Stimulated activated naive CD8-positive, alpha-beta T cell treated with anti-CD3 and anti-CD28 coated beads, Interleukin-15, Interleukin-2, amounts not matched to agents 100 ng/mL and 50 ng/mL, for 24 hours (primary cell): Measurements from ENCODE around the gene DDX23.
"Not testable (repeated sequence)": the region's sequence is repeated elsewhere in the genome, so short reads cannot be mapped to it uniquely, and the experiment has no call there.

ENCODE experiments used
- H3K27ac Mint-ChIP-seq: one replicate; pipeline ENCODE4 v1.8.0; 2021; ENCODE audit warnings: mild to moderate bottlenecking, mixed read lengths
- H3K27me3 Mint-ChIP-seq: one replicate; pipeline ENCODE4 v1.8.0; 2021; ENCODE audit warnings: mixed read lengths
- H3K36me3 Mint-ChIP-seq: one replicate; pipeline ENCODE4 v1.8.0; 2021; ENCODE audit warnings: low read depth, mixed read lengths
- H3K4me1 Mint-ChIP-seq: one replicate; pipeline ENCODE4 v1.8.0; 2021; ENCODE audit warnings: low read depth, mixed read lengths
- H3K4me3 Mint-ChIP-seq: one replicate; pipeline ENCODE4 v1.8.0; 2021; ENCODE audit warnings: mild to moderate bottlenecking, mixed read lengths
- H3K9me3 Mint-ChIP-seq: one replicate; pipeline ENCODE4 v1.8.0; 2021; ENCODE audit warnings: mixed read lengths

DDX23 gene

DNA sequence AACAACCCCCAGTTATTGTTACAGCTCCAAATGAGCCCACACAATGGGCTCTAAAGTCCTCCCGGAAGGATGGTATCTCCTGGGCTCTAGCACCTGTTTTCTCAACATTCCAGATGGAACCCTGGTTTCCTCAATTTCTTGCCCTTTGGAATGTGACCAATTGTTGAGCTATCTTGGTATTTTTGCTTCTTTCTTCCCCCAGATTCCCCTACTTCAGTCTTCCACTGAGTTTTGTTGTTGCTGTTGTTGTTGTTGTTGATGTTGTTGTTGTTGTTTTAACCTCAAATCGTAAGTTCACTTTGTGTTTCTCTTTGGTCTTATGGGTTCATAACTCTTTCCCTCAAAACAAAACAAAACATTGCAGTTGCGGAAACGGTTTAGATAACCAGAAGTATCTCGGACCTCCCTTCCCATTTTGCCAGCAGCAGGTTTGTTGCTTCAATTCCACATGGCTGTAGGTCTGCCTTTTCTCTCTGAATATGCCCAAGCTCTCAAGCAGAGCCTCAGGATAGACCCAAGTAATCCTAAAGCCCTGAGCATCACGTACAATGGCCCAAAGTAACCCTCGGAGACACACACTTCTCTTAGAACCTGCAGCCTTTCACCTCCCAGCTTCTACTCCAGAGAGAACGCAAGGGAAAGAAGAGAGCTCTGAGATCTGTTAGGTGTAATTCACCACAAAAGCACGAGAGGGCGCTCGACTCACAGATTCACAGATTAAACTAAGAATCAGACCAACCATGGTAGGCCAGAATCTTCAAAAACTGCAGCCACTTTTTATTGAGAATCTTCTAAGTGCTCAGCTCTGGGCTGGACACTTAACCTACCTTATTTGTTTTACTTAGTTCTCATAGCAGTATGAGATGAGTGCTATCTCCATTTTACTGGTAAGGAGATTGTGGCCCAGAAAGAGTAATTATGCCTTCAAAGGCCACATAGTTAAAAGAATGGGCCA is 1.0 kb upstream of the DDX23 start:
- Mint-ChIP-seq H3K27me3 (no peaks in the 10 kb centered on the region), H3K4me3 (peak overlapping the region; percentile 97), H3K9me3 (no peaks in the 10 kb centered on the region), H3K4me1 (peaks cover 31% of the 10 kb centered on the region), H3K27ac (peak overlapping the region; percentile 93), H3K36me3 (peaks cover 23% of the 10 kb centered on the region)

DNA sequence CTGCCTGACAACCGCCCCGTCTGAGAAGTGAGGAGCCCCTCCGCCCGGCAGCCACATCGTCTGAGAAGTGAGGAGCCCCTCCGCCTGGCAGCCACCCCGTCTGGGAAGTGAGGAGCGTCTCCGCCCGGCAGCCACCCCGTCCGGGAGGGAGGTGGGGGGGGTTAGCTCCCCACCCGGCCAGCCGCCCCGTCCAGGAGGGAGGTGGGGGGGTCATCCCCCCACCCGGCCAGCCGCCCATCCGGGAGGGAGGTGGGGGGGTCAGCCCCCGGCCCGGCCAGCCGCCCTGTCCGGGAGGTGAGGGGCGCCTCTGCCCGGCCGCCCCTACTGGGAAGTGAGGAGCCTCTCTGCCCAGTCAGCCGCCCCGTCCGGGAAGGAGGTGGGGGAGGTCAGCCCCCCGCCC is 9.9 kb downstream of the DDX23 start:
- not testable (repeated sequence) for H3K4me1 Mint-ChIP-seq, H3K27ac Mint-ChIP-seq, H3K4me3 Mint-ChIP-seq, H3K9me3 Mint-ChIP-seq, H3K27me3 Mint-ChIP-seq
- peaks cover 43% of the 10 kb centered on the region for H3K36me3 Mint-ChIP-seq

DNA sequence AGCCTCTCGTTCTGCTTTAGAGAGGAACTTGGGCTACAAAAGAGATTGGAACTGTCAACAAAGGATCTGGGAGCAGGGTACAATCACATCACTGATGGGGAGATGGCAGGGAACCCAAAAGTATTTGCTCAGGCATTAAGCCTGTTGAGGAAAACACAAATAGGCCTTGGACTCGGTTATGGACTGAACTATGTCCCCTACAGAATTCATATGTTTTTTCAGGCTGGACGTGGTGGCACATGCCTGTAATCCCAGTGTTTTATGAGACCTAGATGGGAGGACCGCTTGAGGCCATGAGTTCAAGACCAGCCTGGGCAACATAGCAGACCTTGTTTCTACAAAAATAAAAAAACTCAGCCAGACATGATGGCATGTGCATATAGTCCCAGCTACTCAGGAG is 13.9 kb downstream of the DDX23 start:
- no peaks in the 10 kb centered on the region for H3K27me3 Mint-ChIP-seq
- no peak overlapping the region for H3K27ac Mint-ChIP-seq
- H3K4me1 Mint-ChIP-seq, result no peaks in the 10 kb centered on the region
- H3K4me3 Mint-ChIP-seq, result no peak overlapping the region
- H3K9me3 Mint-ChIP-seq, result no peaks in the 10 kb centered on the region
- peaks cover 54% of the 10 kb centered on the region for H3K36me3 Mint-ChIP-seq

DNA sequence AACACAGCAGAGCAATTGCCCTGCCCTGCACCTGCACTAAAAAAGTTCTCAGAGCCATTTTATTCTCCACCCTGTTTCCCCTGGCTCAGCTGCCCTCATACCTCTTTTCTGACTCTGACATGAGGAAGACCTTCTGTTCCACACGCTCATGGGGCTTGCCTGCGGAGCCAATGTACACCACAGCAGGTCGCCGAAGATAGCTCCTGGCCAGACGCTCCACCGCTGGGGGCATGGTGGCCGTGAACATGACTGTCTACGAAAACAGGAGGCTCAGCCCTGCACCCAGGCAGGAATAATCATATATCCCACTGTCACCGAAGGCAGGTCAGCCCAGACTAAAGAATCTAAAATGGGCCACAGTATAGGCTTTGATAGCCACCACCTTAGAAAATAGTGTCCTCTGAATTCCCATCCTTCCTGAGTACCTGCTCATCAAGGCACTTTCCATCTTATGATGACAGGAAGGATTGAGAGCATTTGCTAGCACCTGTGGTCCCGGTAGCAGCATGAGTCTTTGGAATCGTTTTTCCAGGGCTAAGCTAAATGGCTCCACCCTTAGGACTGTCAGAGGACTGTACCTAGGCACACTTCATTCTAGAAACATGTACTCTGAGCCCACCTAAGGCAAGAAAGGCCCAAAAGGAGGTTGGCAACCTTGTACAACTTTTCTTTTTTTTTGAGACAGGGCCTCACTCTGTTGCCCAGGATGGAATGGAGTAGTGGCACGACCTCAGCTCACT is 19.5 kb downstream of the DDX23 start:
- Mint-ChIP-seq H3K4me3 (no peak overlapping the region), H3K36me3 (peaks cover 68% of the 10 kb centered on the region), H3K9me3 (no peaks in the 10 kb centered on the region), H3K27me3 (no peaks in the 10 kb centered on the region), H3K27ac (peak overlapping the region; percentile 74), H3K4me1 (peaks cover 2% of the 10 kb centered on the region)

DNA sequence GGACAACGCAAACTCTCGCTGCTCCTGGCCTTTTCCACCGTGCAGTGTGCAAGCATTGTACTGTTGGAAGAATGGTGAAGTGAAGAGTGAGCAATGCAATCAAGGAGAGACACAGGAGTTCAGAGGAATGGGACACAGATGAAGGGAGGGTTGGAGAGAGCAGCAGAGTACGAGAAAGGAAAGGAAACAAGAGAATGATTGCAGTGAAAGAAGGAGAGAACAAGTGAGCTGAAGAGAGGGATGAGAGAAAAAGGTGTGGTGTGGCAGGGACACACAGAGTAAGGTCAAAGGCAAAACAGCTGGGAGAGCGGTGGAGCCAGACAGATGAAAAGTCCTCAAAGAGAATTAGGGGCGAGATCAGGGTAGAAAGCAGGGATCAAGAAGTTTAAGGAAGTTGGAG is 20.7 kb downstream of the DDX23 start:
- Mint-ChIP-seq H3K27ac (peak overlapping the region; percentile 14), H3K27me3 (no peaks in the 10 kb centered on the region), H3K4me1 (peaks cover 2% of the 10 kb centered on the region), H3K9me3 (no peaks in the 10 kb centered on the region), H3K36me3 (peaks cover 56% of the 10 kb centered on the region), H3K4me3 (no peak overlapping the region)

DNA sequence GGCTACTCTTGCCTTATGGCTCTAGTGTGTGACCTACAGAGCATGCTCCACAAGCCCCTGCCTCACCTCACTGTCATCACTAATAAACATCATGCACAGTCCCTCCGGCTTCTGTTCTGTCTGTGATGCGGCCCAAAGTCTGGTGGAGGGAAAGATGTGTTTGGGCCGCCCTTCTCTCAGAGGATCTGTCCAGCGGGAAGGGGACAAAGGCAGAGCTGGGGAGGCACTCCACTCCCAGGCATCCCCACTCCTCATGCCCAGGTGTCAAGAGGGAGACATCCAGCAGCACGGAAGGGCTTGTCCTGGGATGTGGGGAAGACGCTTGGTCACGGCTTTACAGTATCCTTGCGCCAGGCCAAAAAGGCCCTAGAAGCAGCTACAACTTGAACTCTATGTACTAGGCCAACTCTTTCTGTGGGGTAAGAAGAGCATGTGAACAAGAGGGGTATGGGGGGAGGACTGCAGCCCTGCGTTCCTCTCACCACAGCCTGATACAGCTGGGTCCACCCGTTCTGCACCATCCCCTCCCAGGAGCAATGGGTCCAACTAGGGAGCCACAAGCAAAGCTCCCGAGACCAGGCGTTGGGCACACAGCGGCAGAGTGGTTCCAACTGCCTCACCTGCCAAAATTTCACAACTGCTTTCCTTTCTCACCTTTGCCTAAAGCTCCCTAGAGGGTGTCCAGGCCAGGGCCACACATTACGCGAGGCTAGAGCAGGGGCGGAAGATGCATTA is 23.0 kb downstream of the DDX23 start:
- no peaks in the 10 kb centered on the region for H3K9me3 Mint-ChIP-seq
- H3K27ac Mint-ChIP-seq, result peak overlapping the region; percentile 74
- H3K4me3 Mint-ChIP-seq, result no peak overlapping the region
- peaks cover 44% of the 10 kb centered on the region for H3K36me3 Mint-ChIP-seq
- no peaks in the 10 kb centered on the region for H3K27me3 Mint-ChIP-seq
- peaks cover 2% of the 10 kb centered on the region for H3K4me1 Mint-ChIP-seq

DNA sequence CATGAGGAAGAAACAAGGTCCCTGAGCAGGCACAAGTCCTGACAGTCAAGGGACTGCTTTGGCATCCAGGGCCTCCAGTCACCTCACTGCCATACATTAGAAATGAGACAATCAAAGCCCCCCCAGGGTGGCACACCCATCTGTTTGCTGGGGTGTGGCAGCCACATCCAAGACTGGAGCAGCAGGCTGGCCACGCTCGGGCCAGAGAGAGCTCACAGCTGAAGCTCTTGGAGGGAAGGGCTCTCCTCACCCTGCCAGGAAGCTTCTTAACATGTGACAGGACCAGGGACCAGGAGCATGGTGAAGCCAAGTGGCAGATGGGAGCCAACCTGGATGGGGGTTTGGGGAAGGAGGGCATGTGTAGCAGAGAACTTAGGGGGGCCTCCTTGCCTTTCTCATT is 23.7 kb downstream of the DDX23 start:
- Mint-ChIP-seq H3K9me3 (no peaks in the 10 kb centered on the region), H3K27ac (no peak overlapping the region), H3K36me3 (peaks cover 38% of the 10 kb centered on the region), H3K4me1 (peaks cover 2% of the 10 kb centered on the region), H3K27me3 (no peaks in the 10 kb centered on the region), H3K4me3 (no peak overlapping the region)

DNA sequence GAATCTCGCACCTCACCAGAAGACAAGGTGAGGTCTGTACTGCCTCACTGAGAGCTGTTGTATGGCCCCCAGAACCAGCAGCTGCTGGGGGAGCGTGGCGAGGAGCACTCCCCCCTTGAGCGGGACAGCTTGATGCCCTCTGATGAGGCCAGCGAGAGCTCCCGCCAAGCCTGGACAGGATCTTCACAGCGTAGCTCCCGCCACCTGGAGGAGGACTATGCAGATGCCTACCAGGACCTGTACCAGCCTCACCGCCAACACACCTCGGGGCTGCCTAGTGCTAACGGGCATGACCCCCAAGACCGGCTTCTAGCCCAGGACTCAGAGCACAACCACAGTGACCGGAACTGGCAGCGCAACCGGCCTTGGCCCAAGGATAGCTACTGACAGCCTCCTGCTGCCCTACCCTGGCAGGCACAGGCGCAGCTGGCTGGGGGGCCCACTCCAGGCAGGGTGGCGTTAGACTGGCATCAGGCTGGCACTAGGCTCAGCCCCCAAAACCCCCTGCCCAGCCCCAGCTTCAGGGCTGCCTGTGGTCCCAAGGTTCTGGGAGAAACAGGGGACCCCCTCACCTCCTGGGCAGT is 24.4 kb downstream of the DDX23 start:
- H3K4me1 Mint-ChIP-seq, result peaks cover 2% of the 10 kb centered on the region

DNA sequence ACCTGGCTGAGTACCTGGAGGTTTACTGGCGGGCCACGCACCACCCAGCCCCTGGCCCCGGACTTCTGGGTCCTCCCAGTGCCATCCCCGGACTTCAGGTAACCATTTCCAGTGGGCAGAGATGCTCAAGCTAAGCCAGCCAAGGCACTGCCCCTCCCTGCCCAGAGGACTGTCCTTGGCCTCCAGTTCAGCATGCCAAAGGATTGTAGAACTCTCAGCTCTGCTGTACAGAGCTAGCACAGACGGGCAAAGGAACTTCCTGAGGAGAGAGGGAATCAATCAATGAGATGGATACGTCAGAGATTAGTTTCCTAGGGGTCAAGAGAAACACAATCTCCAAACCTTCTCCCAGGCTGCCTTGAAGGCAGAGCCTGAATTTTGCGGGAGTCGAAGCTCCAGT is 24.9 kb downstream of the DDX23 start:
- no peak overlapping the region for H3K27ac Mint-ChIP-seq
- peaks cover 30% of the 10 kb centered on the region for H3K36me3 Mint-ChIP-seq
- no peak overlapping the region for H3K4me3 Mint-ChIP-seq
- H3K27me3 Mint-ChIP-seq, result no peaks in the 10 kb centered on the region
- H3K4me1 Mint-ChIP-seq, result peaks cover 2% of the 10 kb centered on the region
- H3K9me3 Mint-ChIP-seq, result no peaks in the 10 kb centered on the region

More for the DNA sequence above, 24.4 kb downstream of the DDX23 start:
- no peak overlapping the region for H3K4me3 Mint-ChIP-seq
- H3K36me3 Mint-ChIP-seq, result peaks cover 35% of the 10 kb centered on the region
- H3K27ac Mint-ChIP-seq, result no peak overlapping the region
- no peaks in the 10 kb centered on the region for H3K27me3 Mint-ChIP-seq
- H3K9me3 Mint-ChIP-seq, result no peaks in the 10 kb centered on the region

DNA sequence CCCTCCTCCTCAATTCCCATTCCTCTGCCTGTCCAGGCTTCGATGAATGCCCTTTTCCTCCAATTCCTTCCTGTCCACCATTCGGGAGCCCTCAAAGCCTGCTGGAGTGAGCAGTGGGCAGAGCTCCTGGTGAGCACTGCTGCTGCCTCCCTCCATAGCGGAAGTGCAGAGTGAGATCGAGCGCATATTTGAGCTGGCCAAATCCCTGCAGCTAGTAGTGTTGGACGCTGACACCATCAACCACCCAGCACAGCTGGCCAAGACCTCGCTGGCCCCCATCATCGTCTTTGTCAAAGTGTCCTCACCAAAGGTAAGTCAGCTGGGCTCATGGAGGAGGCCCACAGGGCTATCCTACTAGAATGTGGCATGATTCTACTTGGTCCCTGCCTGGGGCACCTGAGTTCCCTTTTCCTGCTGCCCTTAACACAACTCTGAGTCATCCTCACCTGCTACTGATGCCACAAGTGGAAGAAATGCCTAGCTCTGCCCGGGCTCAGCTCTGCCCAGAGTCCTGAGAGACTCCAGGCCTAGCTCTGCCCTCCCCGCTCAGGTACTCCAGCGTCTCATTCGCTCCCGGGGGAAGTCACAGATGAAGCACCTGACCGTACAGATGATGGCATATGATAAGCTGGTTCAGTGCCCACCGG is 25.6 kb downstream of the DDX23 start:
- Mint-ChIP-seq H3K9me3 (no peaks in the 10 kb centered on the region), H3K27me3 (no peaks in the 10 kb centered on the region), H3K36me3 (peaks cover 27% of the 10 kb centered on the region), H3K4me3 (no peak overlapping the region), H3K4me1 (peaks cover 2% of the 10 kb centered on the region), H3K27ac (no peak overlapping the region)

DNA sequence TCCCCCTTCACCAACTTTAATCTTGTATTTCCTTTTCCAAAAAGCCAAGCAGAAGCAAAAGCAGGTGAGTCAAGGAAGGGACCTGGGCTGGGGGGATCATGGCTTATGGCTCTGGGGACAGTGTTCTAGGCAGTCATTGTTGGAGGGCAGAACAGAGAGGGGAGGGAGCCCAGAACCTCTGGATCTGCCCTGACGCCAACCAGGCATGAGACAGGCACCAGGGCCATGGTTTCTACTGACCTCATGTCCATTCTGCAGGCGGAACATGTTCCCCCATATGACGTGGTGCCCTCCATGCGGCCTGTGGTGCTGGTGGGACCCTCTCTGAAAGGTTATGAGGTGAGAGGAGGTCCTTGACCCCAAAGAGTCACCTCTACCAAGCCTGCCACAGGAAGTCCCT is 27.1 kb downstream of the DDX23 start:
- Mint-ChIP-seq H3K4me1 (peaks cover 2% of the 10 kb centered on the region), H3K9me3 (no peaks in the 10 kb centered on the region), H3K36me3 (peaks cover 12% of the 10 kb centered on the region), H3K27ac (no peak overlapping the region), H3K27me3 (no peaks in the 10 kb centered on the region), H3K4me3 (no peak overlapping the region)

DNA sequence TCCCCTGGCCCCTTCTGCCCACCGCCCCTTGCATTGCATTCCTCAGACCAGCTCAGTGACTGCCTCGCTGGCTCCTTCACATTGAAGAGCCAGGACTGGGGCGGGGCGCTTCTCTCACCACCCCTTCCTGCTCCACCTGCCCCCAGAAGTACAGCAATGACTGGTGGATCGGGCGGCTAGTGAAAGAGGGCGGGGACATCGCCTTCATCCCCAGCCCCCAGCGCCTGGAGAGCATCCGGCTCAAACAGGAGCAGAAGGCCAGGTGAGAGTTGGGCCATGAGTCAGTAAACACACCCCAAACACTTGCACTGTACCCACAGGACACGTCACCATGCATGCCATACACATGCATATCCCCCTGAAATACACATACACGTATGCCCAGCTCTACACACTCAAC is 27.9 kb downstream of the DDX23 start:
- Mint-ChIP-seq H3K4me3 (no peak overlapping the region), H3K4me1 (peaks cover 4% of the 10 kb centered on the region), H3K36me3 (peaks cover 6% of the 10 kb centered on the region), H3K27ac (no peak overlapping the region), H3K27me3 (peaks cover 2% of the 10 kb centered on the region), H3K9me3 (no peaks in the 10 kb centered on the region)

DNA sequence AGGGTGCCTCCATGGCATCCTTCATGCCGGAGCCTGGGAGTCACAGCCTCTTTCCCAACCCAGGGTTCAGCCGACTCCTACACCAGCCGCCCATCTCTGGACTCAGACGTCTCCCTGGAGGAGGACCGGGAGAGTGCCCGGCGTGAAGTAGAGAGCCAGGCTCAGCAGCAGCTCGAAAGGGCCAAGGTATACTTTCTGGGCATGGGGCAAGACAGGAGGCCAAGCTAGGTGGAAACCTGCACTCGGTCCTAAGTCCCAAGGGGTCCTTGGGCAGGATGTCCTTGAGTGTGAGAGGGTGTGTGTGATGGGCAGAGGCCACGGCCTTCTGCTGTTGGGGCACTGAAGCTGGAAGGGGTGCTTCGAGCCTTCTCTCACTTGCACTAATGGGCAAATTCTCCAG is 28.7 kb downstream of the DDX23 start:
- Mint-ChIP-seq H3K9me3 (no peaks in the 10 kb centered on the region), H3K27ac (no peak overlapping the region), H3K27me3 (peaks cover 6% of the 10 kb centered on the region), H3K4me1 (peaks cover 5% of the 10 kb centered on the region), H3K36me3 (no peaks in the 10 kb centered on the region), H3K4me3 (no peak overlapping the region)

DNA sequence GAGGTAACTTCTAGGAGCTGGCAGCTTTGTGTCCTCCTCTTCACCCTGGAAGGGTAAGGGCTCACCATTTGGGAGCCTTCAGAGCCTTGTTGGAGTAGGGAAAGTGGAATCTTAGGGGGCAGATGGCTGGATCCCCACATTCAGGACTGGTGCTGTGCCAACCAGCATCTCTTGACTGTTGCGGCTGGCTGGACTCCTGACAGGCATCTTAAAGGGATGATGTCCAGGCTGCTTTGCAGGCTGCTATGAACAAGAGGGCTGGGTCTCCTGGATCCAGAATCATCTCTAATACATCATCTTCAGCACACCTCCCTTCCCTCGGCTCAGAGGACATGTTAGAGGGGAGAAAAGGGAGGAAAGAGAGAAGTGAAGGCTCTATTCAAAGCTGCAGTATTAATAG is 29.3 kb downstream of the DDX23 start:
- Mint-ChIP-seq H3K36me3 (no peaks in the 10 kb centered on the region), H3K27ac (no peak overlapping the region), H3K4me1 (peaks cover 11% of the 10 kb centered on the region), H3K9me3 (no peaks in the 10 kb centered on the region), H3K4me3 (no peak overlapping the region), H3K27me3 (peaks cover 9% of the 10 kb centered on the region)
